H1 (cell line): ENCODE data around the gene GTF2F2.

Experiments
- ASH2L ChIP-seq: fragments of 200-600, 300-600 bp; sonication (generic); IDR thresholded peaks from one replicate; pipeline ENCODE4 v1.7.1; 2017; ENCODE audit warnings: low read length
- CEBPB ChIP-seq: IDR thresholded peaks from 2 replicates; pipeline ENCODE4 v1.6.1; 2012; ENCODE audit warnings: low read depth, low read length
- CTCF ChIP-seq, 3 experiments: IDR thresholded peaks; 1 replicate in 2 of 3; 2 replicates in 1 of 3; pipeline versions ENCODE4 v1.5.1 to v1.6.1; 2011; ENCODE audit warnings: low read length in 3 of 3, mild to moderate bottlenecking in 3 of 3, inconsistent platforms in 2 of 3, low read depth in 1 of 3, moderate library complexity in 1 of 3; ENCODE audit not compliant: insufficient read depth in 1 of 3; ENCODE audit errors: control extremely low read depth in 1 of 3
- MAFK ChIP-seq: IDR thresholded peaks from 2 replicates; pipeline ENCODE4 v1.6.1; 2012; ENCODE audit warnings: low read depth, mild to moderate bottlenecking, improper control_type of control experiment, low read length
- RAD21 ChIP-seq, 2 experiments: IDR thresholded peaks in 1 of 2; conservative IDR thresholded peaks in 1 of 2; 2 replicates each; pipeline ENCODE4 v1.6.1; 2011; ENCODE audit warnings: low read depth in 2 of 2, low read length in 2 of 2, improper control_type of control experiment in 1 of 2, inconsistent platforms in 1 of 2, mild to moderate bottlenecking in 1 of 2, moderate library complexity in 1 of 2
- SUZ12 ChIP-seq: fragments of 200-600 bp; sonication (generic); IDR thresholded peaks from 2 replicates; pipeline ENCODE4 v1.6.1; 2012; ENCODE audit warnings: mild to moderate bottlenecking, inconsistent platforms, low read length, moderate library complexity, mixed read lengths
- YY1 ChIP-seq: IDR thresholded peaks from 2 replicates; pipeline ENCODE4 v1.6.1; 2011; ENCODE audit warnings: low read depth, mild to moderate bottlenecking, low read length

- TF ChIP-seq ASH2L, result no peak
- no peak for TF ChIP-seq MAFK
- no peak for TF ChIP-seq YY1
- TF ChIP-seq CTCF (IDR thresholded peaks at IDR 0.05; ENCODE audit: control extremely low read depth in 1 of 3, insufficient read depth in 1 of 3, low read depth in 1 of 3, low read length in 3 of 3), result no peak
- TF ChIP-seq RAD21 (IDR thresholded peaks at IDR 0.05 in 1 of 2, conservative IDR thresholded peaks at IDR 0.05 in 1 of 2; ENCODE audit: low read depth in 2 of 2, low read length in 2 of 2), result no peak
- no peak for TF ChIP-seq CEBPB
- TF ChIP-seq SUZ12, result no peak
Observed at GRCh38 chr13:45257638-45258333, 137.5 kb downstream of the GTF2F2 start.
